Measurements from ENCODE around the gene PDGFA. TPM values are rescaled to one million over a fixed set of nuclear protein-coding genes. Genes with fewer than 3 reads are reported as not detected.

Gene PDGFA
- total RNA-seq, 4 donors from 2014 or later = 20.9 to 35.1 (median 33.6) TPM

- H3K36me3 ChIP-seq = no peaks in the 10 kb centered on the region
- intact Hi-C loops (cut with DNase I; ENCODE audit: low total_unique reads) = no loop called here
- H3K27ac ChIP-seq = no peak overlapping the region
- TF ChIP-seq CTCF (IDR thresholded peaks at IDR 0.05) = no peak
- no peak for TF ChIP-seq POLR2A (IDR thresholded peaks at IDR 0.05)
- no peak for DNase-seq
- no peaks in the 10 kb centered on the region for H3K4me1 ChIP-seq
- no peaks in the 10 kb centered on the region for H3K27me3 ChIP-seq
- no peaks in the 10 kb centered on the region for H3K9me3 ChIP-seq
- no peak overlapping the region for H3K4me3 ChIP-seq
Measured at GRCh38 chr7:457814-458510, 61.7 kb downstream of the PDGFA start.

GRCh38 chr7:455110-455928 is 64.3 kb downstream of the PDGFA start:
- peak; percentile 42 to 48 for DNase-seq
- H3K9me3 ChIP-seq = no peaks in the 10 kb centered on the region
- intact Hi-C loops (cut with DNase I; ENCODE audit: low total_unique reads) = no loop called here
- H3K4me3 ChIP-seq = no peak overlapping the region
- H3K27me3 ChIP-seq = no peaks in the 10 kb centered on the region
- no peaks in the 10 kb centered on the region for H3K36me3 ChIP-seq
- TF ChIP-seq POLR2A (IDR thresholded peaks at IDR 0.05) (no peak), CTCF (IDR thresholded peaks at IDR 0.05) (no peak)
- no peak overlapping the region for H3K27ac ChIP-seq
- H3K4me1 ChIP-seq = peaks cover 0 to 6% of the 10 kb centered on the region in 2 donors

- no peak for DNase-seq
- peaks cover 0 to 6% of the 10 kb centered on the region in 2 donors for H3K4me1 ChIP-seq
- H3K9me3 ChIP-seq = no peaks in the 10 kb centered on the region
- no peak overlapping the region for H3K27ac ChIP-seq
- no peak overlapping the region for H3K4me3 ChIP-seq
- H3K36me3 ChIP-seq = no peaks in the 10 kb centered on the region
- TF ChIP-seq POLR2A (IDR thresholded peaks at IDR 0.05) (no peak), CTCF (IDR thresholded peaks at IDR 0.05) (no peak)
- intact Hi-C loops (cut with DNase I; ENCODE audit: low total_unique reads) = no loop called here
- no peaks in the 10 kb centered on the region for H3K27me3 ChIP-seq
Measured at GRCh38 chr7:454356-455109, 65.1 kb downstream of the PDGFA start.

DNA sequence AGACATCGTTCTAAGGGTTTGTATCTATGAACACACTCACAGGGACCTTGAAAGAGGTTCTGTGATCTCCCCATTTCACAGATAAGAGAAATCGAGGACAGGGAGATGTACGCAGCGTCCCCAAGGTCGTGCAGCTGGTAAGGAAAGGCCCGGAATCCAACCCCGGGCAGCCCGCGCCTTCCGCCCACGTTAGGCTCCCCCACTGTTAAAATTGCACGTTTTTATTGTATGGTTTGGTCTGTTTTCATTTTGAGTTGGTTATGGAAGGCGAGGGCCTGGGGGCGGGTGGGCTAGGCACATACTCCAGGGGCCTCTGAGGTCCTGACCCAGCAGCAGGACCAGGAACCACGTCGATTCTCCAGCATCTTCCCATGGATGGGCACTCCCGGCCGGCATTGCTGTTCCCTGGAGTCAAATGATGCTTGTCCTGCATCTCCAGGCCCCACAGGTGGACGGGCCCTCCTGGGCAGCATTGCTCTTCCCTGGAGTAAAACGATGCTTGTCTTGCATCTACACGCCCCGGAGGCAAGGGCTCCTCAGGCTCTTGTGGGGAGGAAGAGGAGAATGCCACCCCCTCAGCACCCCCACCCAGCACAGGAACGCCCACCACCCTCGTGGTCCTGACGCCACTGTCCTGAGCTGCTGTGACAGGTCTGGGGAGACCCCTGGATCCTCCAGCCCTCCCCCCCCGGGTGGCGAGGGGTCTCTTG is 65.9 kb downstream of the PDGFA start:
- H3K27ac ChIP-seq = no peak overlapping the region
- no peak overlapping the region for H3K4me3 ChIP-seq
- peaks cover 0 to 6% of the 10 kb centered on the region in 2 donors for H3K4me1 ChIP-seq
- TF ChIP-seq CTCF (IDR thresholded peaks at IDR 0.05) (no peak), POLR2A (IDR thresholded peaks at IDR 0.05) (no peak)
- H3K36me3 ChIP-seq = no peaks in the 10 kb centered on the region
- intact Hi-C loops (cut with DNase I; ENCODE audit: low total_unique reads) = no loop called here
- no peaks in the 10 kb centered on the region for H3K9me3 ChIP-seq
- H3K27me3 ChIP-seq = no peaks in the 10 kb centered on the region
- DNase-seq = no peak
